G401 (cell line): ENCODE results near the gene MTPN. TPM values are rescaled to one million over a fixed set of nuclear protein-coding genes. Genes with fewer than 3 reads are reported as not detected.

Source experiments
- DNase-seq: peaks from one replicate; pipeline ENCODE4 v3.0.0-alpha.2; 2015; ENCODE audit warnings: low spot score
- in situ Hi-C: cut with HindIII; loops from 2 replicates; pipeline ENCODE4 v1.10.0; 2016; ENCODE audit warnings: low sequenced_read_pairs, mixed read lengths
- total RNA-seq: library from RNA; depleted of rRNA; stranded (reverse); fragments of >200 nt; shearing (Covaris generic); gene quantifications from 2 replicates; pipeline ENCODE4 v1.2.3, GENCODE V29; 2014

The MTPN gene
- total RNA-seq, 1 experiment from 2014 or later: 115 TPM

- in situ Hi-C loops: no loop called here
- no peak for DNase-seq
Measured at GRCh38 chr7:135934651-135935050, 42.5 kb downstream of the MTPN start.

GRCh38 chr7:135933509-135934188 lies 43.5 kb downstream of the MTPN start:
- DNase-seq: no peak
- in situ Hi-C loops: no loop called here

- DNase-seq: no peak
- in situ Hi-C loops: no loop called here
Measured at GRCh38 chr7:135932131-135932530, 45.0 kb downstream of the MTPN start.

- DNase-seq: peak; percentile 24
- in situ Hi-C loops: no loop called here
Measured at GRCh38 chr7:135930565-135931461, 46.3 kb downstream of the MTPN start.

- no peak for DNase-seq
- in situ Hi-C loops: no loop called here
Measured at GRCh38 chr7:135929722-135930141, 47.4 kb downstream of the MTPN start.

GRCh38 chr7:135929249-135929648 lies 47.9 kb downstream of the MTPN start:
- DNase-seq: no peak
- in situ Hi-C loops: no loop called here

- no peak for DNase-seq
- in situ Hi-C loops: no loop called here
Measured at GRCh38 chr7:135928136-135928535, 49.0 kb downstream of the MTPN start.

- in situ Hi-C loops: no loop called here
- no peak for DNase-seq
Measured at GRCh38 chr7:135925210-135925609, 51.9 kb downstream of the MTPN start.

- no peak for DNase-seq
- in situ Hi-C loops: no loop called here
Measured at GRCh38 chr7:135924302-135924701, 52.9 kb downstream of the MTPN start.

- no peak for DNase-seq
- in situ Hi-C loops: no loop called here
Measured at GRCh38 chr7:135922263-135922662, 54.9 kb downstream of the MTPN start.

GRCh38 chr7:135920478-135920877 lies 56.7 kb downstream of the MTPN start:
- in situ Hi-C loops: no loop called here

GRCh38 chr7:135919071-135919841 lies 57.9 kb downstream of the MTPN start:
- in situ Hi-C loops: no loop called here
- DNase-seq: no peak

More at GRCh38 chr7:135920478-135920877, 56.7 kb downstream of the MTPN start:
- DNase-seq: no peak

- DNase-seq: no peak
- in situ Hi-C loops: no loop called here
Measured at GRCh38 chr7:135918134-135918533, 59.0 kb downstream of the MTPN start.

- no peak for DNase-seq
- in situ Hi-C loops: no loop called here
Measured at GRCh38 chr7:135917721-135918120, 59.4 kb downstream of the MTPN start.

- in situ Hi-C loops: no loop called here
- DNase-seq: no peak
Measured at GRCh38 chr7:135914346-135914745, 62.8 kb downstream of the MTPN start.

- no peak for DNase-seq
- in situ Hi-C loops: no loop called here
Measured at GRCh38 chr7:135913404-135913803, 63.8 kb downstream of the MTPN start.

- no peak for DNase-seq
- in situ Hi-C loops: no loop called here
Measured at GRCh38 chr7:135911099-135911498, 66.1 kb downstream of the MTPN start.

- in situ Hi-C loops: no loop called here
- DNase-seq: no peak
Measured at GRCh38 chr7:135910393-135911036, 66.6 kb downstream of the MTPN start.

- DNase-seq: no peak
- in situ Hi-C loops: no loop called here
Measured at GRCh38 chr7:135905858-135906257, 71.3 kb downstream of the MTPN start.
